Neural crest cell (in vitro differentiated cells): ENCODE data around the gene AFF4. TPM values are rescaled to one million over a fixed set of nuclear protein-coding genes. Genes with fewer than 3 reads are reported as not detected.
A peak's percentile ranks its signal among the peaks of the same experiment; 100 is the strongest.

Experiments used
- DNase-seq: peaks from one replicate; pipeline ENCODE4 v3.0.0; 2021; ENCODE audit warnings: low read depth, mixed read lengths, low spot score
- H3K27ac Mint-ChIP-seq: one replicate; pipeline ENCODE4 v1.8.0; 2021; ENCODE audit warnings: mild to moderate bottlenecking, mixed read lengths; ENCODE audit not compliant: unreplicated experiment
- H3K27me3 Mint-ChIP-seq: 2 replicates; pipeline ENCODE4 v1.8.0; 2021; ENCODE audit warnings: low read depth, mild to moderate bottlenecking, mixed read lengths
- H3K36me3 Mint-ChIP-seq: 2 replicates; pipeline ENCODE4 v1.8.0; 2021; ENCODE audit warnings: low read depth, mild to moderate bottlenecking, mixed read lengths
- H3K4me1 Mint-ChIP-seq: 2 replicates; pipeline ENCODE4 v1.8.0; 2021; ENCODE audit warnings: mixed read lengths
- H3K4me3 Mint-ChIP-seq: one replicate; pipeline ENCODE4 v1.8.0; 2021; ENCODE audit warnings: mild to moderate bottlenecking, mixed read lengths
- H3K9me3 Mint-ChIP-seq: 2 replicates; pipeline ENCODE4 v1.8.0; 2021; ENCODE audit warnings: mixed read lengths
- CTCF ChIP-seq: fragments of 200-600 bp; sonication (generic); conservative IDR thresholded peaks from 2 replicates; pipeline ENCODE4 v1.5.0; 2021; ENCODE audit warnings: antibody characterized with exemption, mild to moderate bottlenecking
- total RNA-seq: library from RNA; stranded (reverse); gene quantifications from 2 replicates; pipeline ENCODE4 v1.2.1, GENCODE V29; 2021

AFF4 gene
- total RNA-seq, 1 donor from 2014 or later = 64.7 TPM

GRCh38 chr5:132901036-132901435 lies 62.4 kb downstream of the AFF4 start:
- Mint-ChIP-seq H3K4me3 (no peak overlapping the region), H3K36me3 (peaks cover 13% of the 10 kb centered on the region), H3K27ac (no peak overlapping the region), H3K4me1 (no peaks in the 10 kb centered on the region), H3K9me3 (no peaks in the 10 kb centered on the region), H3K27me3 (no peaks in the 10 kb centered on the region)
- no peak for TF ChIP-seq CTCF
- DNase-seq = no peak

GRCh38 chr5:132898094-132898493 lies 65.3 kb downstream of the AFF4 start:
- DNase-seq = no peak
- peaks cover 16% of the 10 kb centered on the region for H3K36me3 Mint-ChIP-seq
- no peak overlapping the region for H3K4me3 Mint-ChIP-seq
- TF ChIP-seq CTCF = no peak
- H3K27ac Mint-ChIP-seq = no peak overlapping the region
- no peaks in the 10 kb centered on the region for H3K9me3 Mint-ChIP-seq
- H3K4me1 Mint-ChIP-seq = no peaks in the 10 kb centered on the region
- H3K27me3 Mint-ChIP-seq = no peaks in the 10 kb centered on the region

- H3K9me3 Mint-ChIP-seq = no peaks in the 10 kb centered on the region
- H3K27me3 Mint-ChIP-seq = no peaks in the 10 kb centered on the region
- H3K27ac Mint-ChIP-seq = no peak overlapping the region
- no peaks in the 10 kb centered on the region for H3K4me1 Mint-ChIP-seq
- no peak for DNase-seq
- no peak for TF ChIP-seq CTCF
- H3K36me3 Mint-ChIP-seq = peaks cover 16% of the 10 kb centered on the region
- H3K4me3 Mint-ChIP-seq = no peak overlapping the region
These were observed 66.7 kb downstream of the AFF4 start for GRCh38 chr5:132896685-132897084.

GRCh38 chr5:132895719-132896305 lies 67.6 kb downstream of the AFF4 start:
- H3K36me3 Mint-ChIP-seq = peaks cover 16% of the 10 kb centered on the region
- H3K9me3 Mint-ChIP-seq = no peaks in the 10 kb centered on the region
- H3K4me1 Mint-ChIP-seq = no peaks in the 10 kb centered on the region
- no peak for DNase-seq
- H3K4me3 Mint-ChIP-seq = no peak overlapping the region
- no peak overlapping the region for H3K27ac Mint-ChIP-seq
- H3K27me3 Mint-ChIP-seq = no peaks in the 10 kb centered on the region
- no peak for TF ChIP-seq CTCF

- TF ChIP-seq CTCF = no peak
- Mint-ChIP-seq H3K36me3 (peaks cover 16% of the 10 kb centered on the region), H3K27me3 (no peaks in the 10 kb centered on the region), H3K9me3 (no peaks in the 10 kb centered on the region), H3K4me3 (no peak overlapping the region), H3K27ac (peak overlapping the region; percentile 13), H3K4me1 (peaks cover 5% of the 10 kb centered on the region)
- no peak for DNase-seq
These were observed 72.6 kb downstream of the AFF4 start for GRCh38 chr5:132890817-132891216.
